Fibroblast of pulmonary artery (primary cell): Measurements from ENCODE around the gene HSD17B3.
"Not testable (repeated sequence)": the region's sequence is repeated elsewhere in the genome, so short reads cannot be mapped to it uniquely, and the experiment has no call there.

Source experiments
- DNase-seq: peaks from one replicate; pipeline ENCODE4 v3.0.0-alpha.2; 2010; ENCODE audit warnings: low read depth
- H3K4me3 ChIP-seq: replicated peaks from 2 replicates; pipeline ENCODE4 v1.5.1; 2011; ENCODE audit warnings: low read depth, mild to moderate bottlenecking, control low read depth, low read length, moderate library complexity
- TF ChIP-seq, protein P1 (sequence below): IDR thresholded peaks from 2 replicates; pipeline ENCODE4 v1.5.1; 2011; ENCODE audit warnings: mild to moderate bottlenecking, control low read depth, low read length, inconsistent platforms; ENCODE audit errors: missing control alignments

Gene HSD17B3

DNA sequence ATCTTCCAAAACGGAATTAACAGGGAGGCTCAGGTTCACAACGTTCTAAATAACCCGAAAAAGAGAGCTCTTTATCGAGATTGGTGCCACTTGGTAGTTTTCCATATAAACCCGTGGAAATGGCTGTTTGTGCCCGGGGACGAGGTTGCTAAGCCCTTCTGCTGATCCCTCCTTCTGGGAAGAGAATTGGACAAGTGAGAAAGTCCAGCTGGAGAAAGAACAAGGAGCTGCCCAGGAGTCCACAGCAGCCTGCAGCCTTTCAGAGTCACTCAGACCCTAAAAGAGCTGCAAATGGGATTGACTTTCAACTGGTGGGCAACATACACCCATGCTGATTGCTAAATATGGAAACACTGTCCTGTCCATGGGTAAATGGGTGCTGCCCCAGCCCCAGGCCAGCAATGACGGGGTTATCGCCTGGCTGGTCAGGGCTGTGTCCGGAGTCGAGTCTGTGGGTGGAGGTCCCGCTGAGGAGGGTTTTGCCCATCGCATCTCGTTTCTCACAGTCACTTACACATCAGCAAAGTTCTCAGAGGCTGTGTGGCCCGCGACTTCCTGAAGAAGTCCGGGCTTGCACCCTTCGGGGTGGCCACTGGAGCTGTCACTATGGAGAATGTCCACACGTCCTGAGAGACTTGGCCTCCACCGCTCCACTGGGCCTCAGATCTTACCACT, 40.7 kb upstream of the HSD17B3 start:
- peak; percentile 33 for DNase-seq
- H3K4me3 ChIP-seq, result no peak overlapping the region
- TF ChIP-seq, protein P1, sequence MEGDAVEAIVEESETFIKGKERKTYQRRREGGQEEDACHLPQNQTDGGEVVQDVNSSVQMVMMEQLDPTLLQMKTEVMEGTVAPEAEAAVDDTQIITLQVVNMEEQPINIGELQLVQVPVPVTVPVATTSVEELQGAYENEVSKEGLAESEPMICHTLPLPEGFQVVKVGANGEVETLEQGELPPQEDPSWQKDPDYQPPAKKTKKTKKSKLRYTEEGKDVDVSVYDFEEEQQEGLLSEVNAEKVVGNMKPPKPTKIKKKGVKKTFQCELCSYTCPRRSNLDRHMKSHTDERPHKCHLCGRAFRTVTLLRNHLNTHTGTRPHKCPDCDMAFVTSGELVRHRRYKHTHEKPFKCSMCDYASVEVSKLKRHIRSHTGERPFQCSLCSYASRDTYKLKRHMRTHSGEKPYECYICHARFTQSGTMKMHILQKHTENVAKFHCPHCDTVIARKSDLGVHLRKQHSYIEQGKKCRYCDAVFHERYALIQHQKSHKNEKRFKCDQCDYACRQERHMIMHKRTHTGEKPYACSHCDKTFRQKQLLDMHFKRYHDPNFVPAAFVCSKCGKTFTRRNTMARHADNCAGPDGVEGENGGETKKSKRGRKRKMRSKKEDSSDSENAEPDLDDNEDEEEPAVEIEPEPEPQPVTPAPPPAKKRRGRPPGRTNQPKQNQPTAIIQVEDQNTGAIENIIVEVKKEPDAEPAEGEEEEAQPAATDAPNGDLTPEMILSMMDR, result no peak

DNA sequence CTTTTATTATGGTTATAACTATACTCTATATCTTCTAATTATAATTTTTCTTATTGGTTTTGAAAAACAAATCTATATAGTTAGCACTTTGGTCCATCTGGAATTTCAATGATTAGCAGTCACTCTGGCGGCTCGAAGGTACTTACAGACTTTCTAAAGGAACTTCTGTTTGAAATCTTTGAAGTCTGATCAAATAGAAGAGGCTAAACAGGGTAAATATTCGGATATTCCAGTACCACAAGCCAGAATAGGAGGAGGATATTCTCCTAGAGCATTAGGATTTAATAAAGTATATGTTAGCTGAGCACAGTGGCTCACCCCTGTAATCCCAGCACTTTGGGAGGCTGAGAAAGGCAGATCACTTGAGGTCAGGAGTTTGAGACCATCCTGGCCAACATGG, 38.7 kb upstream of the HSD17B3 start:
- TF ChIP-seq, protein P1, result no peak
- no peak overlapping the region for H3K4me3 ChIP-seq
- no peak for DNase-seq

DNA sequence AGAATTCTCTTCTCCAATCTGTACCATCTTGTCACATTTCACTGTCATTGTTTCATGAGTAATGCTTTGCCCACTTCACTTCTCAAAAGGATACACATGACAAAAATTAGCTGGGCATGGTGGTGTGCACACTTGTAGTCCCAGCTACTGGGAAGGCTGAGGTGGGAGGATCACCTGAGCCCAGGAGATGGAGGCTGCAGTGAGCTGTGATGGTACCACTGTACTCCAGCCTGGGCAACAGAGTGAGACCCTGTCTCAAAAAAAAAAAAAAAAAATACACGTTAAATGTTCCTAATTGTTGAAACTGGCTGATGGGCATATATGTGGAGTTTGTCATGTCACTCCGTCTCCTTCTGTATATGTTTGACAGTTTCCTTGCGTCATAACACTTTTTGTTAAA, 36.3 kb upstream of the HSD17B3 start:
- no peak for DNase-seq
- TF ChIP-seq, protein P1, result no peak
- H3K4me3 ChIP-seq, result no peak overlapping the region

DNA sequence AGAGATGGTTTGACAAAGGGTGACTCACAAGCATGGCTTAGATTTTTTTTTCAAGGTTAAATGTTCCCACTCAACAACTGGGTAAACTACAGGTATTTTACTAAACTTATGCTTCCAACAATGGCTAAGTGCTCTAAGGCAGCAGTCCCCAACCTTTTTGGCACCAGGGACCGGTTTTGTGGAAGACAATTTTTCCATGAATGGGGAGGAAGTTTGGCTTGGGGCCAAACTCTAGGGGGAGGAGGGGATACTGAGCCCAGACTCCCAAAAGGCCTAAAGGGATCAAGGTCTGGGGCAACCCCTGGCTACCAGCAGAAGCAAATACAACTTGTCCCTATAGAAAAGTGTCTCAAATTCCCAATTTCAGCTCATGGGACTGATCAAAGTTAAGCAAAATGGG, 32.0 kb upstream of the HSD17B3 start:
- TF ChIP-seq, protein P1, result no peak
- no peak for DNase-seq
- no peak overlapping the region for H3K4me3 ChIP-seq

DNA sequence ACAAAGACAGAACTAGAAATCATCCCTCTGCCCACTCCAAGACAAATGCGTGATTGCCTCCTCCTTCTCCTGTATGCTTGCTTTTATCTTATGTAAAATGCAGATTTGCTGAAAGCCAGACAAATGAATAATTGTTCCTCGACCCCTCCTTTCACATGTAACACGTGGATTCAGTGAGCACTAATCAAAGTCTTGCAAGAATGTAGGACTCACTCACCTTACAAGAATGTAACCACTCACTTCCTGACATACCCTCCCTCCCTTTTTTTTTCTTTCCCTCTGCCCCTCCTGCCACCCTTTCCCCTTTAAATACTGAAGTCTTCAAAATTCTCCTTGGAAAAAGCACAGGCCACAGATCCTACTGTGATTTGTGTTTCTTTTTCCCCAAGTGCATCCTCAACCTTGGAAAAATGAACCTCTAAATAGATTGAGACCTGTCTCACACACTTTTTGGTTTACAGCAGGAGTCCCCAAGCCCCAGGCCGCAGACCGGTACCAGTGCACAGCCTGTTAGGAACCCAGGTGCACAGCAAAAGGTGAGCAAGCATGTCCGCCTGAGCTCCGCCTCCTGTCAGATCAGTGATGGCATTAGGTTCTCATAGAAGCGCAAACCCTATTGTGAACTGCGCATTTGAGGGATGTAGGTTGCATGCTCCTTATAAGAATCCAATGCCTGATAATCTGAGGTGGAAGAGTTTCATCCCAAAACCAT, 29.4 kb upstream of the HSD17B3 start:
- no peak overlapping the region for H3K4me3 ChIP-seq
- peak; percentile 41 for DNase-seq
- TF ChIP-seq, protein P1, result no peak

DNA sequence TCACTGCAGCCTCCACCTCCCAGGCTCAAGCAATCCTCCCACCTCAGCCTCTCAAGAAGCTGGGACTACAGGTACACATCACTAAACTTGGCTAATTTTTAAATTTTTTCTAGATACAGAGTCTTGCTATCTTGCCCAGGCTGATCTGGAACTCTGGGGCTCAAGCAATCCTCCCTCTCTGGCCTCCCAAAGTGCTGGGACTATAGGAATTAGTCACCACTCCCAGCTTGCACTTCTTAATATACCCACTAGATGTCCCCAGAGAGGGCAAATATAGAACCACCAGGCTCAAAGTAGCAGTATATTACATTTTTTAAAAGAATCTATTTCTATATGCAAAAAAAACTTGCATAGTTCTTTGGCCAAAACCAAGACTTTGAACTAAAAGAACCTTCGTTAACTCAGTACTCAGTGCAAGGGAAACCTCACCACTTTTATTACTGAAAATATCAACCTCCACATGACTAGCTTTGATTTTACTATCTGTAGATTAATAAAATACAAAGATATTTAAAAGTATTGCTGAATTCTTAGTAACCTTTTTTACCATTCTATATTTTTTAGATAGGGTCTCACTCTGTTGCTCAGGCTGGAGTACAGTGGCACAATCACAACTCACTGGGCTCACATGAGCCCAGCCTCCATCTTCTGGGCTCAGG, 25.8 kb upstream of the HSD17B3 start:
- no peak overlapping the region for H3K4me3 ChIP-seq
- TF ChIP-seq, protein P1, result peak; percentile 76
- peak; percentile 75 for DNase-seq

DNA sequence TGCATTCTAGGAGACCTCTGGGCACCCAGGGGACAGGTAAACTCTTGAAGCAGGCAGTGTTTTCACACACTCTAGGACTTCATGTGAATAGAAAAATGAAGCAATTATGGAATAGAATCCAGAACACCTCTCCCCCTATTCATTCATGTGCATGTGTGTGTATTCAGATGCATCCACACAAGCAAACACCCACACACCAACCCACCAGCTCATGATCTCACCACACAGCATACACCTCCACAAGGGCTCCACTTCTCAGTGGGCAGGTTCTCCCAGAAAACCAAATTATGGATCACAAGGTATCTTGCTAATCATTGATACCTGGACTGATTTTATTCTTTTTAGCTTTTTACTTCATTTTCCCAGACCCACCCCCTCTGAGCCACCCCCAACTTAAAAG, 21.2 kb upstream of the HSD17B3 start:
- no peak for DNase-seq
- TF ChIP-seq, protein P1, result no peak
- H3K4me3 ChIP-seq, result no peak overlapping the region

DNA sequence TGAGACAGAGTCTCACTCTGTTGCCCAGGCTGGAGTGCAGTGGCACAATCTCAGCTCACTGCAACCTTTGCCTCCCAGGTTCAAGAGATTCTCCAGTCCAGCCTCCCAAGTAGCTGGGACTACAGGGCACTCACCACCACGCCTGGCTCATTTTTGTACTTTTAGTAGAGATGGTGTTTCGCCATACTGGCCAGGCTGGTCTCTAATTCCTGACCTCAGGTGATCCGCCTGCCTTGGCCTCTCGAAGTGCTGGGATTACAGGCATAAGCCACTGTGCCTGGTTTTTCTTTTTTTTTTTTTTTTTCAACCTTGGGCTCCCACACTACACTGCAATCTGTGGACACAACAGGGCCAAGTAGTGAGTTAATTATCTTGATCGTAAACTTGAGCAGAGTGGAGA, 20.8 kb upstream of the HSD17B3 start:
- not testable (repeated sequence) for H3K4me3 ChIP-seq, DNase-seq

DNA sequence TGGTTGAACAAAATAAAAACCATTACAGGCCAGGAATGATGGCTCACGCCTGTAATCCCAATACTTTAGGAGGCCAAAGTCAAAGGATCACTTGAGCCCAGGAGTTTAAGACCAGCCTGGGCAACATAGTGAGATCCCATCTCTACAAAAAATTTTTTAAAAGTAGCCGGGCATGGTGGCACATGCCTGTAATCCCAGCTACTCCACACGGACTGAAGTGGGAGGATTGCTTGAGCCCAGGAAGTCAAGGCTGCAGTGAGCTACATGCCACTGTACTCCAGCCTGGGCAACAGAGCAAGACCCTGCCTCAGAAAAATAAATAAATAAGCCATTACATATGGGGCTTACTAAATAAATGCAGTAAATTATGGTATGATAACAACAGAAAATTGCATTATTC, 20.2 kb upstream of the HSD17B3 start:
- H3K4me3 ChIP-seq, DNase-seq: not testable (repeated sequence)
